DMS153 treated with DMSO at 0.1 percent for 48 hours (cell line): ENCODE measurements around the gene LPIN3.

Experiments
- DNase-seq: peaks from one replicate; lab custom pipeline; 2025; ENCODE audit not compliant: unreplicated experiment; lab: John Stamatoyannopoulos, UW

Gene LPIN3

GRCh38 chr20:41318271-41318649 is 22.4 kb upstream of the LPIN3 start:
- DNase-seq, result no peak

- DNase-seq, result no peak
These were observed 20.2 kb upstream of the LPIN3 start for GRCh38 chr20:41320441-41320840.

GRCh38 chr20:41320976-41321375 is 19.6 kb upstream of the LPIN3 start:
- no peak for DNase-seq

GRCh38 chr20:41327178-41327577 is 13.4 kb upstream of the LPIN3 start:
- no peak for DNase-seq

GRCh38 chr20:41329435-41330342 is 10.9 kb upstream of the LPIN3 start:
- no peak for DNase-seq

DNA sequence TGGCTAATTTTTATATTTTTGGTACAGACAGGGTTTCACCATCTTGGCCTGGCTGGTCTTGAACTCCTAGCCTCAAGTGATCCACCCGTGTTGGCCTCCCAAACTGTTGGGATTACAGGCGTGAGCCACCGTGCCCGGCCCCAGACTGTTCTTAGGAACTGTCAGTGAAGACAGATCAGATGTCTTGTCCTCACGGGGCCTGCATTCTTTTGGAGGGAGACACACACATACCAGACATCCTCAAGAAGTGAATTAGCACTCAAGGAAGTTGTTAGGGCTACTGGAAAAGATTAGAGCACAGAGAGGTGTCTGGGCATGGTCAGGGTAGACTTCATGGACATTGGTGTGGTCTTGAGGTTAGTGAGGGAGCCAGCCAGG is 10.3 kb upstream of the LPIN3 start:
- no peak for DNase-seq

DNA sequence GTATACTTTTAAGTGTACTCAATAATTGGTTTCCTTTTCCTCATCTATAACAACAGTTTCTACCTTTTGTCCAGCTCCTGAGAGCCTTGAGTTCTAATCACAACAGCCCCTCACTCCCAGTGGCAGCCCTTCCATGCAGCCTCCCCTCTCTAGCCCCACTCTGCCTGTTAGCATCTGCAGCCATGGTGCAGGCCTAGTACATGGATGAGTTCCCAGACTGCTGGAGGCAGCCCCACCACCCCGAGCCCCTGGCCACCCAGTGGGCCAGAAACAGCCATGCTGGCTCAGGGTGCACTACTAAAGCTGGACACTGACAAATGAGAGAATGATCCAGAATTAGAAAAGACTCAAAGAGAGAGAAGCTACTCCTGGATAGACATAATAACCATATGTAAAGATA is 9.7 kb upstream of the LPIN3 start:
- no peak for DNase-seq

- DNase-seq, result no peak
These were observed 8.9 kb upstream of the LPIN3 start for GRCh38 chr20:41331731-41332130.

- no peak for DNase-seq
These were observed 6.6 kb upstream of the LPIN3 start for GRCh38 chr20:41334036-41334435.

DNA sequence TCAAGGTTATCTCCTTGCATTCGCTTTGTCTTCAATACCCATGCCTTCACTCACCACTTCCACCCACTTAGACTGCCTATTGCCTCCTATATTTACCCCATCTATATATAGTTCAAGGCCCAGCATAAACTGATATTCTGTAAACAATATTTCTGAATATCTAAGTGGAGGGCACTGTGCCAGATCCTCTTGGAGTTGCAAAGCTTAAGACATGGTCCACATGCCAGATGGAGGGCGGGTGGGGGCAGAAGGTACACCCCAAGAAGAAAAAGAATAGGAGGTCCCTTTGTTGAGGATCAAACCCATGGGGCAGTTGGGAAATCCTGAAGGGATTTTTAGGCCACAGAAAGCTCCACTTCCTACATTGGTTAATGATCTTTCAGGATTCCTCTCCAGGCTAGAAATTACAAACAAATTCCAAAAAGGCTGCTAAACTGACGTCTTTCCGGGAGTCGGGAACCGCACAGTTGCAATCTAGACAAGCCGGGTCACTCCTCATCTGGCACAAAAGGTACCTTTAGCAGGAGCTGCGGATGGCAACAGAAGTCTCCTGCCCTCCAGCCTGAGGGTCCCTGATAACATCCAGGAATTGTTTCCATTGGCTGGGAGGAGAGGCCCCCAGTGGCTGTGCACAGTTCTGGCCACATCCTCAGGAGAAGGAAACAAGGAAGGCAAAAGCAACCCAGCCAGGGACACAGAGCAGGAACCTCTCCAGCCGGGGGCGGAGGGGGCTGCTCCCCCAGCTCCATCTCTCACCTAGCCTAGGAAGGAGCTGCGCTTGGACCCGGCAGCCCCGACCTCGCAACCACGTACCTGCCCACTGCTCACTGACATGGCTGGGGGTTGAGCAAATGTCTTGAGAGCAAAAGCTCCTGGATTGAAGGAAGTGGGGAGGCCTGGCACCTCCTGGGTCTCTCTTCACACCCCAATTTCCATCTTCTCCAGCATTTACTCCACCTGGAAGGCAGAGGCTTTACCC is 5.9 kb upstream of the LPIN3 start:
- DNase-seq, result no peak

DNA sequence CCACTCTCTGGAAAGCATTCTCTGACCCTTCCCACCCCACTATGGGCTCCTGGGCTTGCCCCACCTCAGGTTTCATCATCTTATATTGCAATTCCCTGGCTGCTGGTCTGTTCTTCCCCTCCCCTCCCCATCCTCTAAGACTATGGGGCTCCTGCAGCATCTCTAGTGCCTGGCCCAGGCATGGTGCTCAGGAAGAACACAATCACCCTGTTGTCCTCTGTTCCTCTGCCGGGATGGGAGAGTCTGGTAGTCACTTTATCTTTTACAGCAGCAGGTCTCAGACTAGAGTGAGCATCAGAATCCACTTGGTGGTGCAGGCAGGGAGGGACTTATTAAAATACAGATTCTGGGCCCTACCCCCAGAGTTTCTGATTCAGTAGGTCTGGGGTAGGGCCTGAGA is 5.0 kb upstream of the LPIN3 start:
- DNase-seq, result no peak

DNA sequence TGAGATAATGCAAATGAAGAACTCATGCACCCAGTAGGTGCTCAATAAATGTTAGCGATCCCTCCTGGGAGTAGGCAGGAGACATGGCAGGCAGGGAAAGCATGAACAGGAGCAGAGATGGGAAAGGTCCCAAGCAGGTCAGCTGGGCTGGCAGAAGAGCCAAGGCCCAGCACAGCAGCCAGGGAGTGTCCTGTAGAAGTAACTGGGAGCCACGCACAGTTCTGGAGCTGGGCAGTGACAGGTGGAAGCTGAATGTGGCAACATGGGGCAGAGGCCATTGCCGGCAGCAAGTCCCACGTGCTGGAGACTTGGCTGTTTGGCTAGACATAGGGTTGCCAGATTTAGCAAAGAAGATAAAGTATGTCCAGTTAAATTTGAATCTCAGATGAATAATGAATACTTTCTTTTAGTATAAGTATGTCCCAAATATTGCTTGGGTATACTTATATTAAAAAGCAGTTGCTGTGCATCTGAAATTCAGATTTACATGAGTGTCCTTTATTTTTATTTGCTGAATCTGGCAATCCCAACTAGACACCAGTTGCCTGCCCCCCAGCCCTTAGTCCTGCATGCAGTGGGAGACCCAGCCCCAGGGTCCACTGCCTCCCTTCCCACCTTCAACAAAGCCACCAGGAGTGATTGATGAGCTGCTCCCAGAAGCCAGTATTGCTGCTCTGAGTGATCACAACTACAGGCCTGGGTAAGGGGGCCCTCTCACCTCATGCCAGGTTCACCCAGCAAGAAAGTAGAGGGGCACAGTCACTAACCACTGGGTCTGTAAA is 3.7 kb upstream of the LPIN3 start:
- no peak for DNase-seq

GRCh38 chr20:41339957-41340326 is 679 bp upstream of the LPIN3 start:
- peak; percentile 90 for DNase-seq

DNA sequence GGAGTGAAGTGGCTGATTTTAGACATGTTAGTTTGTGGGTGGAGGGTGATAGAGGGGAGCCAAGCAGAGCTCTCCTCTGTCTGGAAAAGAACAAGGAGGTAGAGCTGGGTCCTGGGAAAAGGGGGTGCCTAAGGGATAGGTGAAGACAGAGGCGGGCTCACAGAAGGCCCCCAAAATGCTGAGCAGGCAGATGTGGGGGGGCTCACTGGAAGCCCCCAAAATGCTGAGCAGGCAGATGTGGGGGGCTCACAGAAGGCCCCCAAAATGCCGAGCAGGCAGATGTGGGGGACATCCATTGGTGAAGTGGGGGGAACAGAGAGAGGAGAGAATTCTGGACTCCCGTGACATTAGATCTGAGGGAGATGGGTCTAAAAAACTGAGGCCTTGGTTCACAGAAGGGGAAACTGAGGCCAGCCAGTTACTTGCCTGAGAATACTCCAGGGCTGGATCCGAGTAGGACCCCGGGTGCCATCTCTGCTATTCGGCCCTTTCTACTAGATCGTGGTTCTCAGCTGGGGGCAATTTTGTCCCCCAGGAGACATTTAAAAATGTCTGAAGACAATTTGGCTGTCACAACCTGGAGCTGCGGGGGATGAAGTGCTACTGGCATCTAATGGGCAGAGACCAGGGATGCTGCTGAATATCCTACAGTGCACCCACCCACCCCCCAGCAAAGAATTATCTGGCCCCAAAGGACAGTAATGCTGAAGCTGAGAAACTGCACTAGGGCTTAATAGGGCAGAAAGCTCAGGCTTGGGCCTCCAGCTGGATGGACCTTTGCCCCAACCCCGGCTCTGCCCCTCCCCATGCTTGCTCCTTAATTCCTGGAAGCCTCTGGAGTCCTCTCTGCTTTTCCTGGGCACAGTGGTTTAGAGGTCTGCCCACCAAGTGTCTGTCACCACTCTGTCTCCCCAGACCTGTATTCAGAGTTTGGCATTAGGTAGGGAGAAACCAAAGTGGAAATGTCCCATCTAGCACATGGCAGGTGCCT is 2.1 kb downstream of the LPIN3 start:
- no peak for DNase-seq

GRCh38 chr20:41344477-41344876 is 3.9 kb downstream of the LPIN3 start:
- DNase-seq, result no peak

DNA sequence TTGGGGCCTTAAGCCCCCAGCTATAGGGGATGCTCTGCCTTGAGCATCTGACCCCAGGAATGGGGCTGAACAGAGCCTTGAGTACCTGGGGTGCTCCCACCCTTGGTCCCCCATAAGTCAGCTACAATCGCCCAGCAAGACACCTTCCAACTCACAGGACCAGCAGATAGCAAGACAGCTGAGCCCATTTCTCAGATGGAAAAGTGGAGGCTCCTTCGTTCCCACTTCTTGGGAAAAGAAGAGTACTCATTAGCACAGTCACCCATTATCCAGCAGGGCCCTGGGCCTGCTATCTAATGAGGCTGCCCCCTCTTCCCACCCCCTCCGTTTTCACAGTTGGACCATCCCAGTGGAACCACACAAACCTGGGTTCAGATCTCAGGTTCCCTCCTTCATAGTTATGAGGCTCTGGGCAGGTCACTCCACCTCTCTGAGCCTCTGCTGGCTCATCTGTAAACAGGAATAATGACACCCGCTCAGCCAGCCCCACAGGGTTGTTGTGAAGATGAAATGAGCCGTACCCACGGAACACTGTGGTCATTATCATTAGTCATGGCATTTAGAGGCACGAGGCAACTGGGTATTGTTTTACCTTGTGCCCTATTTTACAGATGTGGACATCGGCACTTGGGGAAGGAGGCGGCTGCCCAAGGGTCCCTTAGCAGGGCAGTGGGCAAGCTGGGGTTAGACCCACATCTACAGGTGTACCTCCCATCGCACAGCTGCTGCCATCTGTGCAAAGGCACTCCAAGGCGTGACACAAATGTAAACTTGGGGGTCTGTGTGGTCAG is 4.5 kb downstream of the LPIN3 start:
- no peak for DNase-seq

GRCh38 chr20:41345729-41346067 is 5.1 kb downstream of the LPIN3 start:
- no peak for DNase-seq

DNA sequence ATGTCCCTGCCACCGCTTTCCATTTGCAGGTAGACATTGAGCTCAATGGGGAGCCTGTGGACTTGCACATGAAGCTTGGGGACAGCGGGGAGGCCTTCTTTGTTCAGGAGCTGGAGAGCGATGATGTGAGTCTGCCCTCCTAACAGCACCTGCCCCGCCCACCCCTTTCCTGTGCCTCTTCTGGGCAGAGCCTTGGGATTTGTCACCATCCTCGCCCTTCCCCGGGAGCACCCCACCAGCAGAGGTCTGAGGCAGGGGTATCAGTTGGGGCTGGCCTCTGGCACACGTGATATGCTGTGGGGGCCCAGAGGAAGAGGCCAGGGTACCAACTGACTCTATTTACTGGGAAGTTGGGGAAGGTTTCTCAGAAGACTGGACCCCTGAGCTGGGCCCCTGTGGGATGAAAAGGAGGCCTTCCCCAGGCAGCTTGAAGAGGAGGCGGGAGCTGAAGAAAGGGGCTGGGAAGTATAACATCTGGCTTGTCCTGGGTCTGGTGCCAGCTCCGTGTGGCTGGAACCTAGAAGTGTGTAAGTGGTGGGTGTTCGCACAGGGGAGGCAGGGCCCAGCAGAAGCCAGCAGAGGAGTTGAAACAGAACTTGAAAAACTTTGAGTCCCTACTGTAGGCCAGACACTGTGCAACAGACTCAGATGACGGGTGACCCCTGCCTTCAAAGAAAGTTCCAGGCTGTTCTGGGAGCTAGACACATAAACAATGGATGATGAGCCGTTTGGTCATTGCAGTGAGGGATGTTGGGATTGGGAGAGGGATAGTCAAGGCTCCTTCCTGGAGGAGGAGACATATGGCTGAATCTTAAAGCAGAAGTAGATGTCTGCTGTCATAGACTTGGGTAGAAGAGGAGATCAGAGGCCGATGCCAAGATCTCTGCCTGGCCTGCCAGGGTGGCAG is 7.2 kb downstream of the LPIN3 start:
- no peak for DNase-seq
